ENCODE measurements around the gene SRSF11.
"Not testable (repeated sequence)": the region's sequence is repeated elsewhere in the genome, so short reads cannot be mapped to it uniquely, and the experiment has no call there.

Gene SRSF11, protein sequence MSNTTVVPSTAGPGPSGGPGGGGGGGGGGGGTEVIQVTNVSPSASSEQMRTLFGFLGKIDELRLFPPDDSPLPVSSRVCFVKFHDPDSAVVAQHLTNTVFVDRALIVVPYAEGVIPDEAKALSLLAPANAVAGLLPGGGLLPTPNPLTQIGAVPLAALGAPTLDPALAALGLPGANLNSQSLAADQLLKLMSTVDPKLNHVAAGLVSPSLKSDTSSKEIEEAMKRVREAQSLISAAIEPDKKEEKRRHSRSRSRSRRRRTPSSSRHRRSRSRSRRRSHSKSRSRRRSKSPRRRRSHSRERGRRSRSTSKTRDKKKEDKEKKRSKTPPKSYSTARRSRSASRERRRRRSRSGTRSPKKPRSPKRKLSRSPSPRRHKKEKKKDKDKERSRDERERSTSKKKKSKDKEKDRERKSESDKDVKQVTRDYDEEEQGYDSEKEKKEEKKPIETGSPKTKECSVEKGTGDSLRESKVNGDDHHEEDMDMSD

DNA sequence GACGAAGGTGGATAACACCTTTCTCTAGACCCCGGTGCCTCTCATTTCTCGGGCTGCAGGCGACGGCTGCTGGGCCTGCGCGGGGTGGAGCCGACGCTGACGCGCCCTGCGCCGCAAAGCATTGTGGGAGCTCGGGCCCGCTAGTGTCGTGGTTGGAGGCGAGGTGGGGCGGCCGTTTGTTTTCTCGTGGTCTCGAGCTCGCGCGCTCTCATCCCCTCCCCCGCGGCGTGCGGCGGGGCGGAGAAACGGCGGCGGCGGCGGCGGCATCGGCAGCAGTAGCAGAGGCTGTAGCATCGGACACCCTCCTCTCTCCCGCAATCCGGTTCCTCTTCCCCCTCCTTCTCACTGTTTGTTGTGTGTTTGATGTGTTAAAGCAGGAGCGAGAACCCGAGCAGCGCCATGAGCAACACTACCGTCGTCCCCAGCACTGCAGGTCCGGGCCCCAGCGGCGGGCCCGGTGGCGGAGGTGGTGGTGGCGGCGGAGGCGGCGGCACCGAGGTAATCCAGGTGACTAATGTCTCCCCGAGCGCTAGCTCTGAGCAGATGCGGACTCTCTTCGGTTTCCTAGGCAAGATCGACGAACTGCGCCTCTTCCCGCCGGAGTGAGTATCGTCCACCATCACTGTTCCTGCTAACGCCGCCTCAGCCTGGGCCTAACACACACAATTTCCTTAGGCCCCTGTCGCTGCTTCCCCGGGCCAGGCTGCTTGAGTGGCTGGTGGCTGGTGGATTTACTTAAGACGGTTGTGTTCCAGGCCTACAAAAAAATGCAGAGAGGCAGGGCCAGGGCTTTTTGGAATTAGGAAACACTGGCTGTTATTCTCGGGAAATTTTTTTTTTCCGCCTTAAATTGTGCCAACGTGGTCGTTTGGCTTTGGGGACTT lies at the start of gene SRSF11:
Gene SRSF11 (plus strand): TSS at position 143 of the 884 bp plus-strand sequence. CDS start 257 bp downstream, at position 400.
- in situ Hi-C loops (cut with MboI; ENCODE audit: low sequenced_read_pairs), result no loop called here

DNA sequence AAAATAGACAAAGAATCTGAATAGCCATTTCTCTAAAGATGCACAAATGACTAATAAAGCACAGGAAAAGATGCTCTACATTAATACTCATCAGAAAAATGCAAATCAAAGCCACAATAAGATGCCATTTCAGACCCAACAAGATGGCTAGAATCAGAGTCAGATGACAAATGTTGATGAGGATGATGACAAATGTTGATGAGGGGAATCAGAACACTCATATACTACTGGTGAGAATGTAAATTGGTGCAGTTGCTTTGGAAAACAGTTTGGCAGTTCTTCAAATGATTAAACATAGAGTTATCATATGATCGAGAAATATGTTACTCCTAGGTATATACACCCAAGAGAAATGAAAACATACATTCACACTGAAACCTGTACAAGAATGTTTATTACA lies 49.7 kb upstream of the SRSF11 start:
- in situ Hi-C loops (cut with MboI; ENCODE audit: low sequenced_read_pairs), result no loop called here

DNA sequence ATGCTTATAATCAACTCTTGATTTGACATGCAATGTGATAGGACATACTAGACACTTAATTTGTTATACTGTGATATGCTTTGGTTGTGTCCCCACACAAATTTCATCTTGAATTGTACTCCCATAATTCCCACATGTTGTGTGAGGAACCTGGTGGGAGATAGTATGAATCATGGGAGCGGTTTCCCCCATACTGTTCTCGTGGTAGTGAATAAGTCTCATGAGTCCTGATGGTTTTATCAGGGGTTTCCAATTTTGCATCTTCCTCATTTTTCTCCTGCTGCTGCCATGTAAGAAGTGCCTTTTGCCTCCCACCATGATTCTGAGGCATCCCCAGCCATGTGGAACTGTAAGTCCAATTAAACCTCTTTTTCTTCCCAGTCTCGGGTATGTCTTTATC lies 36.0 kb upstream of the SRSF11 start:
- in situ Hi-C loops (cut with MboI; ENCODE audit: low sequenced_read_pairs), result not testable (repeated sequence)

DNA sequence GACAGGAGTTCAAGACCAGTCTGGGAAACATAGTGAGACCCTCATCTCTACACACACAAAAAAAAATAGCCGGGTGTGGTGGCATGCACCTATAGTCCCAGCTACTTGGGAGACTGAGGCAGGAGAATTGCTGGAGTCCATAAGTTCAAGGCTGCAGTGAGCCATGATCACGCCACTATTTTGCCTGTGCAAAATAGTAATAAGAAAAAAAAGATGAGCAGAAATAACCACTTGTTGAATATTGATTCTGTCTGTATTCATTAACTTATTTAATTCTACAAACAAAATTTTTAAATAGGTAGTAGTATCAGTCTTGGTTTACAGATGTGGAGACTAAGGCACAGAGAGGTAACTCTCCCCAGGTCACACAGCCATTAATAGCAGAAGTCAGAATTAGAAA lies 32.7 kb upstream of the SRSF11 start:
- in situ Hi-C loops (cut with MboI; ENCODE audit: low sequenced_read_pairs), result no loop called here

DNA sequence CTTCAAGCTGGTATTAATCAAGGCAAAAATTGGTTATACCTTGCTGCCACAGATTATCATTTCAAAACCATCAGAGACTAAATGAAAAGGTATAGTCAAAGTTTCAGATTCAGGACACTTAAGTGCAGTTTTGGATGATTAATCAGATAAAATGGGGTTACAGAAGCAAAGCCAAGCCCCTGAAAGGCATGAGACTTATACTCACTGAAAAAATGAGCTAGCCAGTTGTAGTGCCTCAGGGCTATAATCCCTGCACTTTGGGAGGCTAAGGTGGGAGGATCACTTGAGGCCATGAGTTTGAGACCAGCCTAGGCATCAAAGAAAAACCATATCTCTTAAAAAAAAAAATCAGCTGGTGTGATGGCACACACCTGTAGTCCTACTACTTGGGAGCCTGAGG lies 31.0 kb upstream of the SRSF11 start:
- in situ Hi-C loops (cut with MboI; ENCODE audit: low sequenced_read_pairs), result no loop called here

DNA sequence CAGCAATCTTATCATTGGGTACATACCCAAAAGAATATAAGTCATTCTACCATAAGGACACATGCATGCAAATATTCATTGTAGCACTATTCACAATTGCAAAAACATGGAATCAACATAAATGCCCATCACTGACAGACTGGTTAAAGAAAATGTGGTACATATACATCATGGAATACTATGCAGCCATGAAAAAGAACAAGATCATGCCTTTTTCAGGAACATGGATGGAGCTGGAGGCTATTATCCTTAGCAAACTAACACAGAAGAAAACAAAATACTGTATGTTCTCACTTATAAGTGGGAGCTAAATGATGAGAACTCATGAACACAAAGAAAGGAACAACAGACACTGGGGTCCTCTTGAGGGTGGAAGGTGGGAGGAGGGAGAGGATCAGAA lies 28.7 kb upstream of the SRSF11 start:
- in situ Hi-C loops (cut with MboI; ENCODE audit: low sequenced_read_pairs), result not testable (repeated sequence)

DNA sequence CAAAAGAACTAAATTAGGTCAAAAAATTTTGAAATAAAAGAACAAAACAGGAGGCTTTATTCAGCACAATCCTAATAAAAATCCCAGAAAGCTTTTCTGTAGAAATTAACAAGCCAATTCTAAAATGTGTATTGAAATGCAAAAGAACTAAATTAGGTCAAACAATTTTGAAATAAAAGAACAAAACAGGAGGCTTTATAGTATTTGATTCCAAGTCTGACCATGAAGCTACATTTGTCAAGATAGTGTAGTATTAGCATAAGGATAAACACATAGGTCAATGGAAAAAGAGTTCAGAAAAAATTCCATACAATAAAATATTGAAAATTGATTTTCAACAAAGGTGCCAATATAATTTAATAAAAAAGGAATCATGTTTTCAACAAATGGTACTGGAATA lies 26.6 kb upstream of the SRSF11 start:
- in situ Hi-C loops (cut with MboI; ENCODE audit: low sequenced_read_pairs), result no loop called here

DNA sequence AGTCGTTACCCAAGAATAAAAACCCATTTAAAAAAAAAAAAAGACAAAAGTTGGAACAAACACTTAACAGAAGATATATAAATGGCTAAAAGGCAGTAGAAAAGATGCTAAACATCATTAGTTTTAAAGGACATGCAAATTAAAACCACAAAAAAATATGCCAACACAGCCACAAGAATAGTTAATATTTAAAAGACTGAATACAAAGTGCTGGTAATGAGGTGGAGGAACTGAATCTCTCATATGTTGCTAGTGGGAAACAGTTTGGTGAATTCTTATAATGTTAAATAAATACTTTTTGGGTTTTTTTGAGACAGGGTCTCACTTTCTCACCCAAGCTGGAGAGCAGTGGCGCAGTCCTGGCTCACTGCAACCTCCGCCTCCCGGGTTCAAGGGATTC lies 25.8 kb upstream of the SRSF11 start:
- in situ Hi-C loops (cut with MboI; ENCODE audit: low sequenced_read_pairs), result no loop called here

DNA sequence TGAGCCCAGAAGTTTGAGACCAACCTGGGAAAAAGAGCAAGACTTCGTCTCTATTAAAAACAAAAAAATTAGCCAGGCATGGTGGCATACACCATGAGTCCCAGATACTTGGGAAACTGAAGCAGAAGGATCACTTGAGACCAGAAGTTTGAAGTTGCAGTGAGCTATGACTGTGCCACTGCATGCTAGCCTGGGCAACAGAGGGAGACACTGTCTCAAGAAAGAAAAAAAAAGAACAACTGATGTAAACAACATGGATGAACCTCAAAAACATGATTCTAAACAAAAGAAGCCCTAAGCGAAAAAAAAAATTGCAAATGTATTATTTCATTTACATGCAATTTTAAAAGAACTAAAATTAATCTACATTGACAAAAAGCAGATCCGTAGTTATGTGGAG lies 24.8 kb upstream of the SRSF11 start:
- in situ Hi-C loops (cut with MboI; ENCODE audit: low sequenced_read_pairs), result no loop called here

DNA sequence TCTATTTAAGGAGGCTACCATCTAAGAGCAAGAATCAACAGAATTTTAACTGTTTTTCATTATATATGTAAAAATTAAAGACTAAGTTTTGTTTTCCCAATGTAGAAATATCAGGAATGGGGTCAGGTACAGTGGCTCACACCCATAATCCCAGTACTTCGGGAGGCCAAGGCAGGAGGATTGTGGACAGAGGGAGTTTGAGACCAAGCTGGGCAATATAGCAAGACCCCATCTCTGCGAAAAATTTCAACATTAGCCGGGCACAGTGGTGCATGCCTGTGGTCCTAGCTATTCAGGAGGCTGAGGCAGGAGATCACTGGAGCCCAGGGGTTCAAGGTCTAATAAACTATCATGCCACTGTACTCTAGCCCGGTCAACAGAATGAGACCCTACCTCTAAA lies 21.1 kb upstream of the SRSF11 start:
- in situ Hi-C loops (cut with MboI; ENCODE audit: low sequenced_read_pairs), result no loop called here

DNA sequence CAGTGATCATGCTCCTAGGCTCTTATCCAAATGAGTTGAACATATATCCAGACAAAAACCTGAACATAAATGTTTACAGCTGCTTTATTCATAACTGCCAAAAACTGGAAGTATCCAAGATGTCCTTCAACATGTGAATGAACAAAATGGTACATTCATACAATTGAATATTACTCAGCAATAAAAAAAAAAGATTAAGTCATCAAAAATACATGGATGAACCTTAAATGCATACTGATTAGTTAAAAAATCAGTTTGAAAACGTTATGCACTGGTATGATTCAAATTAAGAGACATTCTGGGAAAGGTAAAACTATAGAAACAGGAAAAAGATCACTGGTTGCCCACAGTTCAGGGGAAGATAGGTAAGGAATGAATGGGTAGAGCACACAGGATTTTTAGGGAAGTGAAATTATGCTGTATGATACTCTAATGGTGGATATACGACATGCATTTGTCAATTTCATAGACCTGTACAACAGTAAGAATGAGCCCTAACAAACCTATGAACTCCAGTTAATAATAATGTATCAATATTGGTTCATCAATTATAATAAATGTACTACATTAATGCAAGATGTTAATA lies 18.9 kb upstream of the SRSF11 start:
- in situ Hi-C loops (cut with MboI; ENCODE audit: low sequenced_read_pairs), result no loop called here

DNA sequence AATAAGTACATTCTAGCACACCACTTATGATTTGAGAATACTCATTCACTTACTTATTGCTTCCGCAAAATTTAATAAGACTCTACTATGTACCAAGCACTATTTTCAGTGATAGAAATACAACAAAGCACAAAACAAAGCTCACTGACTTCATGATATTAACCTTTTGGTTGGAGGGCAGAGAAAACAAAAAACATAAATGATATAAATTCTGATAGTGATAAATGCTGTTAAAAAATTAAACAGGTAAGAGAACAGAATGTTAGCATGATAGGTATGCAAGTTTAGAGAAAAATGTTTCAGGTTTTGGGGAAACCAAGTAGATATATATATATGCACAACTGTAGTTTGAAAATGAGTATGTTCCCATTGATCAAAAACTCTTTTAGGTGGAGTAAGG lies 17.0 kb upstream of the SRSF11 start:
- in situ Hi-C loops (cut with MboI; ENCODE audit: low sequenced_read_pairs), result no loop called here

DNA sequence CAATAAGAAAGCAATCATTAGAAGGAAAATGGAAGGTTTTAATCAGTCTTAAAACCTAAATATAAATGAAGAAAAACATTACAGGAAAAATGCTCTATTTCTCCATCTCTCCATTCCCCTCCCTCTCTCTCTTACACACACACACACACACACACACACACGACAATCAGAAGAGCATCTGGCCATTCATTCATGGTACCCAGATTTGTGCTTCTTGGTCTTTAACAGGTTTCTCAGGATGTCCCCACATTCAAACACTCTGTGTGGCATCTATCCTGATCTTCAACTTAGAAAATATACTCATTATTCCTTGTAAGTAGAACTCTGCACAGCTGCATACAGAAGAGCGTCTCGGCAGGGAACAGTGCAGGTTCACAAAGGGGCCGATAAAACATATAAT lies 16.6 kb upstream of the SRSF11 start:
- in situ Hi-C loops (cut with MboI; ENCODE audit: low sequenced_read_pairs), result no loop called here

DNA sequence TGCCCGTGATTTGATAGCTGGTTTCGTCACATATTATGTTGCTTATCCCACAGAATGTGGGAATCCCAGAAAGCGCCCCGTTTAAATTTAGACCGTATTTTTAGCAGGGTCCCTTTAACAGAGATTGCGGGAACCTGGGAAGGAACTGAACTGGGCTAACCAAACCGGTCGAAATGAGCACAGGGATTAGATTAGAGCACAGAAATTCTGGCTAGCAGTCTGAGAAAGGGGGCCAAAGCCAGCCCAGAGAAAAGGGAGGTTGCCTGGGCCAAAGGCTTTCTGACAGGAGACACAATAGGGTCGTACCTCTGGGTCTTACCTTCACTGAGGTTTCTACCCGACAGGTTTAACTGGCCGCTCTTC lies 16.1 kb upstream of the SRSF11 start:
- in situ Hi-C loops (cut with MboI; ENCODE audit: low sequenced_read_pairs), result no loop called here

DNA sequence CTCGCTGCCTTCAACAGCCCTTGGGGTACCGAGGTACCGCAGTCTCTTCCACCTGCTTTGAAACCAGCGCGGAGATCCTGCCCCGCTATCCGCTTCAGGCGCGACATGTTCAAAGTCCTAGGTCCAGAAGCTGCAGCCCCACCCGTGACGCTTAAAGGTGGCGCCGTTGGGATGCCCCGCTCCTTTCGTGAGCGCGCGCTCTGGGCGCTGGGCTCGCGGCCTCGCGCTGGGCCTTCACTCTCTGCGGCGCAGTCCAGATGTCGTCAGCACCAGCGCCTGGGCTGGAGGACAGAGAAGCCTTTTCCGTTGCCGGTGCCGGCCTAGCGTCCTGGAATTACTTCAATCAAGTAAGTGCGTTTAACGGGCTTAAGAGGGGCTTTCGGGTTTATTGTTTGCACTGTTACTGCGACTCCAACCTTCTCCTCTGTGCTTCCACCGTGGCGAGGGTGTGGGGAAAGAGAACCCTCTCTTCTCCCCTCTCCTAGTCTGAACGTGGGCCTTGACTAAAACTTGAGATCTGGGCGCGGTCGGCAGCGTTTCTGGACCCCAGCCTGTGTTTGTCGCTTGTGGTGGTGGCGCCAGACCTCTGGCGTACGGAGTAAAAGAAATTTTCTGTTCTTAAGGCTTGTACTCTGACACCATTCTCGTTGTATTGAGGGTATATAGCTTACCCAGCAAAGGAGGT lies 15.6 kb upstream of the SRSF11 start, which contains the start of gene LRRC40:
Gene LRRC40 (minus strand): TSS at position 146 of the 685 bp plus-strand sequence. CDS start 39 bp downstream, at position 107.
- in situ Hi-C loops (cut with MboI; ENCODE audit: low sequenced_read_pairs), result no loop called here

DNA sequence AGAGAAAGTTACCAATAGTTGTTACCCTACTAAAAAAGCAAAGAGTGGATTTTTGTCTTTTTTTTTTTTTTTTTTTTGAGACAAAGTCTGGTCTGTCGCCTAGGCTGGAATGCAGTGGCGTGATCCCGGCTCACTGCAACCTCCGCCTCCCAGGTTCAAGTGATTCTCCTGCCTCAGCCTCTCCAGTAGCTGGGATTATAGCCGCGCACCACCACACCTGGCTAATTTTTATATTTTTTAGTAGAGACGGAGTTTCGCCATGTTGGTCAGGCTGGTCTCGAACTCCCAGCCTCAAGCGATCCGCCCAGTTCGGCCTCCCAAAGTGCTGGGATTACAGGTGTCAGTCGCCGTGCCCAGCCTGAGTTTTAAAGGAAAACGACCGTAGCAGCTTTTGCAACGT lies 14.3 kb upstream of the SRSF11 start:
- in situ Hi-C loops (cut with MboI; ENCODE audit: low sequenced_read_pairs), result not testable (repeated sequence)

DNA sequence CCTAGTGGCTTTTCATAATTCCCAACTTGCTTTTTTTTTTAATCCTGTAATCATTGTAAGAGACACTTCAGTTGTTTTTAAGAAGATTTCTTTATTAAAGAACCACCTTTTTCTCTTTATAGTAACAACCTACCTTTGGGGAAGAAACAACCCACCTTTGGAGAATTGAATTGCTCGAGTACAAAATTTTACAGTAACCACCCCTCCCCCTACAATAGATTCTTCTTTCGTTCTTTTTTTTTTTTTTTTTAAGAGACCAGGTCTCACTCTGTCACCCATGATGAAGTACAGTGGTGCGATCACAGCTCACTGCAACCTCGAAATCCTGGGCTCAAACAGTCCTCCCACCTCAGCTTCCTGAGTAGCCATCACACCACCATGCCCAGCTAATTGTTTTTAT lies 13.7 kb upstream of the SRSF11 start:
- in situ Hi-C loops (cut with MboI; ENCODE audit: low sequenced_read_pairs), result no loop called here

DNA sequence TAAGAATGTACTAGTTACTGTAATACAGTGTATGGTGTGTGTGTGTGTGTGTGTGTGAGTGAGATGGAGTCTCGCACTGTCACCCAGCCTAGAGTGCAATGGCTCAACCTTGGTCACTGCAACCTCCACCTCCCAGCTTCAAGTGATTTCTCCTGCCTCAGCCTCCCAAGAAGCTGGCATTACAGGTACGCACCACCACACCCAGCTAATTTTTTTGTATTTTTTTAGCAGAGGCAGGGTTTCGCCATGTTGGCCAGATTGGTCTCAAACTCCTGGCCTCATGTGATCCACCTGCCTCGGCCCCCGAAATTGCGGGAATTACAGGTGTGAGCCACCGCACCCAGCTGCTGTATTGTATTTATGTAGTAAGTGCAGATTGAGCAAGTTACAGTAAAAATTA lies 12.9 kb upstream of the SRSF11 start:
- in situ Hi-C loops (cut with MboI; ENCODE audit: low sequenced_read_pairs), result no loop called here

DNA sequence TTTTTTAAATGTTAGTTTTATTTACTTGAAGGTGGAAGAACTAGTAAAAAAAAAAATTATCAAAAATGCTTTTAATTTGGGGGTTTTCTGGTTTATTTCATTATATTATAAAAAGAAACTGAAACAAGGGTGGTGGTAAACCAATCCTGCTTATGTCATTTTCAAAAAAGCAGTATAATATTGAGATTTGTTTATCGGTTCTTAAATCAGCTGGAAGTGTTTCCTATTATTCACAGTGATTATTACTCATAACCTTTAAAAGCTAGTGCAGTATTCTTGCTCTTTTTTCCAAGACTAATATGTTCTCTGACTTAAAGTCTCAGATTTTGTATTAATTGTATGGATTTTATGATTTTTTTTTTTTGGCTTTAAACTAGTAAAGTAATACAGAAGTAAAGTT lies 10.4 kb upstream of the SRSF11 start:
- in situ Hi-C loops (cut with MboI; ENCODE audit: low sequenced_read_pairs), result no loop called here

DNA sequence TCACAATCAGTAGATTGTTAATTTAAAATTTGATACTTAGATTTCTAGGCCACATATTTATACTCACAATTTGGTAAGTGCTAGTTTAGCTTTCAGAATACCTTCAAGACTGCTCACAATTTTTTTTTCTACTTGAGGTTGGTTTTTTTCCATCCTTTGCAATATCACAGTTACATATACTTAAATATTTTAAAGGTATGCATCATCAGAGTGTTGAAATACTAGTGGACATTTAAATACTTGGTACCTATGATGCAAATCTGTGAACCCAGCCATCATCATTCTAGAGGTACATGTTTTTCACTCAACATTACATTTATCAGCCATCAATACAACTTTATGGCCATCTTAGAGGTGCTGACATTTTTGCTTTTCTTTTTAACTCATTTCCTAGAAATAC lies 9.6 kb upstream of the SRSF11 start:
- in situ Hi-C loops (cut with MboI; ENCODE audit: low sequenced_read_pairs), result no loop called here

DNA sequence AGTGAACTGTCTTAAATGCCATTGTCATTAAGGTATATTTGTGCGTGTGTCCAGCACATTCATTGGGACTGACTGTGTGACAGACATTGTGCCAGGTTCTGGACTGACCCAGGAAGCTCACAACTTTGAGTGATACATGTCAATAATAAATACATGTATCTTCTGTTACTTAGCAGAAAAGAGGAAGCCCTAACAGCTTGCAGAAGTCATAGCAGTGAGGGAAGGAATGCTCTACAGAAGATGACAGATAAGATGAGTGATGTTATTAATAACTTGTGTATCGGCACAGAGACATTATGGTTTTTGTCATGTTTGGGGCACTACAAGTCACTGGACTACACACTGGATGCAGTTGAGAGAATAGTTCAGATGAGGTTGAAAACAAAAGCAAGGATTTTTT lies 1.2 kb upstream of the SRSF11 start:
- in situ Hi-C loops (cut with MboI; ENCODE audit: low sequenced_read_pairs), result no loop called here

All from hTERT RPE-1 (cell line).